AG09309 (cell line): Measurements from ENCODE around the gene JARID2.

Experiments used
- DNase-seq: peaks from one replicate; pipeline ENCODE4 v3.0.0-alpha.2; 2010; ENCODE audit warnings: low read depth
- H3K4me3 ChIP-seq: 2 replicates; pipeline ENCODE4 v1.5.1; 2011; ENCODE audit warnings: mild to moderate bottlenecking, low read depth, low read length, moderate library complexity; ENCODE audit not compliant: control insufficient read depth
- CTCF ChIP-seq: IDR thresholded peaks from 2 replicates; pipeline ENCODE4 v1.5.1; 2011; ENCODE audit warnings: mild to moderate bottlenecking, low read depth, low read length, inconsistent platforms; ENCODE audit not compliant: insufficient read depth, control insufficient read depth; ENCODE audit errors: missing control alignments

Gene JARID2

GRCh38 chr6:15375638-15376290 is 129.9 kb downstream of the JARID2 start:
- no peak for TF ChIP-seq CTCF
- DNase-seq: no peak
- no peak overlapping the region for H3K4me3 ChIP-seq

GRCh38 chr6:15376900-15377487 is 131.1 kb downstream of the JARID2 start:
- no peak for DNase-seq
- TF ChIP-seq CTCF: no peak
- no peak overlapping the region for H3K4me3 ChIP-seq

GRCh38 chr6:15378272-15378671 is 132.4 kb downstream of the JARID2 start:
- DNase-seq: no peak
- H3K4me3 ChIP-seq: no peak overlapping the region
- no peak for TF ChIP-seq CTCF

DNA sequence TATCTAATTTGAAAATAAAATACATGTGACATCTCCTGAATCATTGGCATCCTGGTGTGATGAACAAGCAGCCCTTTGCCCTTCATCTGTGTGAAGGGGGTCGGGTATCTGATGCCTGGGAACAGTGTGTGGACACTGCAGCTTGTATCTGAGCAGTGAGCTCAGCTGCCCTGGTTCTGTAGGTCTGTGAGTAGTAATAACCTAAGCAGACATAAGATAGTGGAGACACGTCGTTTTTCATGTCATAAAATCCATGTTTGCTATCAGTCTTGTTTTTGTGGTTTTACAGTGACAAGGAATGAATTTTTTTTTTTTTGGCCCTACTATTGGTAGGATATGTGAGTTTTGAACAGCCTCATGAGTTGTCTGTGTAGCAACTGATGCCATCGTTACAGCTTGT is 133.0 kb downstream of the JARID2 start:
- DNase-seq: no peak

DNA sequence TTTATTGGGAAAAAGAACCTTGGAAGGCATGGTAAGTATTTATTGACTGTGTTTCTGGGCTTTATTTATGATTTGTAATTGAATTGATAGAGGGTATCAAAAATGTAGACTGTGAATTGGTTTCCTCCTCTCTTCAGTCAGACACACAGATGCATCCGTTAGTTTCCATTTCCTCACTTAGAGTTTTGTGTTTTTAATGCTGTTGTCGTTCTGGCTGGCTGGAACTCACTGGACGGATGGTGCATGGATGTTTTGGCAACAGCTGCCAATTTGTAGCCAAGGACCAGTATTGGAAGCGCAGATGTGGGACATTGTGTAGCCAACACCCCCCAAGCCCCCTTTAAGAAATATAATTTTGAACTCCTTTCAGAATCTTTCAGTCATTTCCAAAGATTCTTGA is 134.5 kb downstream of the JARID2 start:
- TF ChIP-seq CTCF: no peak
- DNase-seq: no peak
- no peak overlapping the region for H3K4me3 ChIP-seq

More for the DNA sequence above, 133.0 kb downstream of the JARID2 start:
- TF ChIP-seq CTCF: no peak
- H3K4me3 ChIP-seq: no peak overlapping the region

DNA sequence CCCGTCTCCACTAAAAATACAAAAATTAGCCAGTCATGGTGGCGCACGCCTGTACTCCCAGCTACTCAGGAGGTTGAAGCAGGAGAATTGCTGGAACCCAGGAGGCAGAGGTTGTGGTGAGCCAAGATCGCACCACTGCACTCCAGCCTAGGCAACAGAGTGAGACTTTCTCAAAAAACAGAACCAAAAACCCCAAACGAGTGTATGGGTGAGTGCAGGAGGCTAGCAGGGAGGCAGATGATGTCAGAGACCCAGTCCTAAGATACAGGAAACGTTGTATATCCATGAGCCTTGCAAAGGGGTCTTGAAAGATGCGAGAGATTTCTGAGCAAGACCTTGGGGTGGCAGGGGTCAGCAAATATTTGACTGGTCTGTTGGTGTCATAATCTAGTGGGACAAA is 136.2 kb downstream of the JARID2 start:
- H3K4me3 ChIP-seq: no peak overlapping the region
- DNase-seq: no peak
- no peak for TF ChIP-seq CTCF

DNA sequence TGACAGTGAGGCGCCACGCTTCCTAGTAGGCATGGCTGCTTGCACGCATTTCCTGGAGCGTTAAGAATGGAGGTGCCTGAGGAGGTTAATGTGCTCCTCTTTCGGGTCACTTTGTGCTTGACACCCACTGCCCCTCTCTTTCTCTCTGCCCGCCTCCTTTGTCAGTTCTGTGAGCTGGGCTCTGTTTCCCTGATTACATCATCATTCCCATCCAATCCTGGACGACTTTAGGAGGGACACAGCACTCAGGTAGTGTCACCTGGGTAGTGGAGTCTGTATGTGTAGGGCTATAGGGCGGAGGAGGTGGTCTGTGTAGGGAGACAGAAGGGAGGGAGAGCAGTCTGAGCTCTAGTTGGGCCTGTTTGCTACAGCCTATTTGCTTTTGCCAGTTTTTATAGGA is 136.8 kb downstream of the JARID2 start:
- no peak for DNase-seq
- no peak overlapping the region for H3K4me3 ChIP-seq
- TF ChIP-seq CTCF: no peak
